Heart left ventricle (tissue), 16 donors: ENCODE measurements around the gene SHISAL2A. TPM values are rescaled to one million over a fixed set of nuclear protein-coding genes. Genes with fewer than 3 reads are reported as not detected.
"Not testable (repeated sequence)": the region's sequence is repeated elsewhere in the genome, so short reads cannot be mapped to it uniquely, and the experiment has no call there.

Experiments
- ATAC-seq, 4 donors: fragments of 200-7000 bp; cut with Tn5 transposase; one replicate each; pipeline ENCODE4 v1.9.1; 2020 to 2022; ENCODE audit warnings: moderate library complexity in 4 of 4, mild to moderate bottlenecking in 3 of 4, moderate number of reproducible peaks in 1 of 4
- DNase-seq, 5 donors: peaks; one replicate each; pipeline ENCODE4 v3.0.0-alpha.2; 2020
- H3K27ac ChIP-seq, 12 donors: fragments of 200-600 bp; sonication (generic) in 4 of 12; one replicate each; pipeline versions ENCODE4 v1.5.0 to v1.8.0; 2016 to 2022; ENCODE audit warnings: mild to moderate bottlenecking in 2 of 12
- H3K27me3 ChIP-seq, 9 donors: fragments of 200-600 bp; sonication (generic) in 2 of 9; one replicate each; pipeline versions ENCODE4 v1.5.1 to v1.8.0; 2016 to 2022; ENCODE audit warnings: mild to moderate bottlenecking in 3 of 9
- H3K36me3 ChIP-seq, 9 donors: fragments of 200-600 bp; sonication (generic) in 2 of 9; one replicate each; pipeline versions ENCODE4 v1.5.0 to v1.8.0; 2018 to 2022; ENCODE audit warnings: mild to moderate bottlenecking in 2 of 9
- H3K4me1 ChIP-seq, 12 donors: fragments of 200-600 bp; sonication (generic) in 4 of 12; one replicate each; pipeline versions ENCODE4 v1.5.0 to v1.8.0; 2016 to 2022; ENCODE audit warnings: mild to moderate bottlenecking in 3 of 12
- H3K4me3 ChIP-seq, 12 donors: fragments of 200-600 bp; sonication (generic) in 4 of 12; one replicate each; pipeline versions ENCODE4 v1.5.0 to v1.8.0; 2017 to 2022; ENCODE audit warnings: mild to moderate bottlenecking in 9 of 12, moderate library complexity in 4 of 12
- H3K9me3 ChIP-seq, 12 donors: fragments of 200-600 bp; sonication (generic) in 4 of 12; one replicate each; pipeline versions ENCODE4 v1.5.0 to v1.8.0; 2016 to 2022; ENCODE audit warnings: mild to moderate bottlenecking in 1 of 12
- POLR2A ChIP-seq, 2 donors: fragments of 450-650 bp; IDR thresholded peaks; one replicate each; pipeline ENCODE4 v1.6.1; 2017; ENCODE audit warnings: antibody characterized with exemption in 2 of 2, mild to moderate bottlenecking in 2 of 2, moderate library complexity in 2 of 2
- whole genome bisulfite sequencing, 4 donors: extraction: QIAGEN DNeasy Blood & Tissue Kit in 2 of 4; methylation state at CpG; one replicate each; pipeline versions ENCODE4 v1.1.5 to v1.1.7; 2013 to 2018; 5-methylcytosine and 5-hydroxymethylcytosine counted together
- intact Hi-C, 10 donors: fragments of 100-400 bp; cut with DNase I; formaldehyde crosslinking; loops; one replicate each; pipeline versions ENCODE4 v1.11.1 to v1.14.2; 2022
- polyA plus RNA-seq, 2 donors: library from polyadenylated mRNA; stranded (reverse); fragments of 200-250 nt; gene quantifications; one replicate each; pipeline ENCODE4 v1.2.3, GENCODE V29; 2013
- total RNA-seq, 9 donors: library from RNA; depleted of rRNA in 2 of 9; stranded (reverse); fragments of >200 nt in 2 of 9; fragmentation: NEBNext Ultra II Directional in 3 of 9; extraction: Animal tissue kit (Norgen Biotek cat#: 25700) in 3 of 9; gene quantifications; one replicate each; pipeline versions ENCODE4 v1.1.0 to v1.2.4, GENCODE V29; 2016 to 2023
- TF ChIP-seq, protein P1 (sequence below), 12 donors: fragments of 200-600 bp; sonication (generic) in 4 of 12; IDR thresholded peaks; one replicate each; pipeline versions ENCODE4 v1.5.0 to v1.8.0; 2018 to 2022; ENCODE audit warnings: antibody characterized with exemption in 12 of 12, mild to moderate bottlenecking in 5 of 12
- donor health status: ischemic (EF 13 %, LVEDD 7.1; RV severe dilation, severe dysfunction).
- donor health status: healthy with polysubstance abuse.
- donor health status: DM: no; HTN: yes; CAD: no.
- donor health status: DM: no; HTN: no; CAD: no.
- donor health status: ischemic (EF 25% LVEDD 6.9; RV normal size, moderate dysfunction).
- donor health status: ischemic (EF 25% LVEDD 5.7; RV mildly dilated, moderate dysfunction).
- donor health status: healthy.
- donor health status: DM: yes; HTN: yes; CAD: no.
- donor health status: ischemic (EF 35%, LVEDD 5.7; RV mildly dilated, moderate dysfunction).
- donor health status: nonischemic (EF 11% LVEDD 7.7; RV severe dilation, severe dysfunction).
- donor health status: DM: yes; HTN: yes; CAD: no.
- donor health status: PGD.
- donor health status: ischemic (EF 29% LVEDD 5.4; RV normal size, mild dysfunction).
- donor health status: nonischemic (EF 23%, LVEDD 6.1; RV moderate dilation, normal function).

Gene SHISAL2A
- total and polyA plus RNA-seq, 11 donors = 0.08 to 0.64 TPM; not detected in 9

DNA sequence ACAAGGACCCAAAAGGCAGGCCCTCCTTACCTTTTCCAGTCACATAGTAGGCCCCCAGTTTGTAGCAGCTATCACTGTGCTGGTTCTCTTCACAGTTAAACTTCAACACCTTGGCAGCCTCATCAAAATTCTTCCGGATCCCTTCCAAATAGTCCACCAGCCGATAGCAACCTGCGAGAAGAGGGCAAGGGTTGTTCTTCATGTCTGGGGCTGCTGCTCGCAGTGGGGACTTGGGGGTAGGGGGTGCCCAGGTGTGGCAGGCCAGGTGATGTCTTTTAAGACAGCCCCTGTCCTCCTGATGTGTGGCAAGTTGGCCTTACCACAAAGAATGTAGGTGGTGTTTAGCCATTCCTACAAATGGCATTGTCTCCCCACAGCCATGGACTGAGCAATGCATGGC, 59.7 kb downstream of the SHISAL2A start:
- Histone ChIP-seq H3K36me3 (peaks cover 0 to 53% (median 37%) of the 10 kb centered on the region in 9 donors), H3K4me3 (no peak overlapping the region), H3K27me3 (no peaks in the 10 kb centered on the region), H3K4me1 (peaks cover 0 to 10% (median 0%) of the 10 kb centered on the region in 12 donors), H3K27ac (no peak overlapping the region), H3K9me3 (no peaks in the 10 kb centered on the region)
- no peak for DNase-seq
- intact Hi-C loops = loop anchor here in 3 of 10 donors (10.0 kb wide), 2 partner anchors 232 to 492 kb away; partner anchors contain the start of genes ECHDC2 (in 2 of the 3) and SCP2 (in 2 of the 3)
- WGBS, 4 donors = 72 to 83% (median 79%) methylated on average over 4 of the region's 4 CpGs
- ATAC-seq = no peak
- TF ChIP-seq, protein P1, sequence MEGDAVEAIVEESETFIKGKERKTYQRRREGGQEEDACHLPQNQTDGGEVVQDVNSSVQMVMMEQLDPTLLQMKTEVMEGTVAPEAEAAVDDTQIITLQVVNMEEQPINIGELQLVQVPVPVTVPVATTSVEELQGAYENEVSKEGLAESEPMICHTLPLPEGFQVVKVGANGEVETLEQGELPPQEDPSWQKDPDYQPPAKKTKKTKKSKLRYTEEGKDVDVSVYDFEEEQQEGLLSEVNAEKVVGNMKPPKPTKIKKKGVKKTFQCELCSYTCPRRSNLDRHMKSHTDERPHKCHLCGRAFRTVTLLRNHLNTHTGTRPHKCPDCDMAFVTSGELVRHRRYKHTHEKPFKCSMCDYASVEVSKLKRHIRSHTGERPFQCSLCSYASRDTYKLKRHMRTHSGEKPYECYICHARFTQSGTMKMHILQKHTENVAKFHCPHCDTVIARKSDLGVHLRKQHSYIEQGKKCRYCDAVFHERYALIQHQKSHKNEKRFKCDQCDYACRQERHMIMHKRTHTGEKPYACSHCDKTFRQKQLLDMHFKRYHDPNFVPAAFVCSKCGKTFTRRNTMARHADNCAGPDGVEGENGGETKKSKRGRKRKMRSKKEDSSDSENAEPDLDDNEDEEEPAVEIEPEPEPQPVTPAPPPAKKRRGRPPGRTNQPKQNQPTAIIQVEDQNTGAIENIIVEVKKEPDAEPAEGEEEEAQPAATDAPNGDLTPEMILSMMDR (IDR thresholded peaks at IDR 0.05) = no peak
- no peak for TF ChIP-seq POLR2A (IDR thresholded peaks at IDR 0.05)

DNA sequence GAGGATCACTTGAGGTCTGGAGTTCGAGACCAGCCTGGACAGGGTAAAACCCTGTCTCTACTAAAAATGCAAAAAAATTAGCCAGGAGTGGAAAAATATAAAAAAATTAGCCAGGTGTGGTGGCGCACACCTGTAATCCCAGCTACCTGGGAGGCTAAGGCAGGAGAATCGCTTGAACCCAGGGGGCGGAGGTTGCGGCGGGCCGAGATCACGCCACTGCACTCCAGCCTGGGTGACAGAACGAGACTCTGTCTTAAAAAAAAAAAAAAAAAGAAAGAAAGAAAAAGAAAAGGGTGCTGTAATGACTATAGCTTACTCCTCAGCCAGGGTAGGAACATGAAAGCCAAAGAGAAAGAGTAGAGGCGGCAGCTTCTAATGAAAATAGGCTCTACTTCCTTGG, 60.4 kb downstream of the SHISAL2A start:
- Histone ChIP-seq H3K4me1 (peaks cover 0 to 12% (median under 1%) of the 10 kb centered on the region in 12 donors), H3K36me3 (peaks cover 0 to 46% (median 32%) of the 10 kb centered on the region in 9 donors)
- H3K4me3 ChIP-seq, ATAC-seq, H3K27me3 ChIP-seq, DNase-seq, H3K27ac ChIP-seq, H3K9me3 ChIP-seq: not testable (repeated sequence)
- WGBS, 4 donors = 93 to 96% (median 95%) methylated on average over 10 of the region's 10 CpGs
- intact Hi-C loops = loop anchor here in 3 of 10 donors (10.0 kb wide), 2 partner anchors 231 to 491 kb away; partner anchors contain the start of genes ECHDC2 (in 2 of the 3) and SCP2 (in 2 of the 3)

DNA sequence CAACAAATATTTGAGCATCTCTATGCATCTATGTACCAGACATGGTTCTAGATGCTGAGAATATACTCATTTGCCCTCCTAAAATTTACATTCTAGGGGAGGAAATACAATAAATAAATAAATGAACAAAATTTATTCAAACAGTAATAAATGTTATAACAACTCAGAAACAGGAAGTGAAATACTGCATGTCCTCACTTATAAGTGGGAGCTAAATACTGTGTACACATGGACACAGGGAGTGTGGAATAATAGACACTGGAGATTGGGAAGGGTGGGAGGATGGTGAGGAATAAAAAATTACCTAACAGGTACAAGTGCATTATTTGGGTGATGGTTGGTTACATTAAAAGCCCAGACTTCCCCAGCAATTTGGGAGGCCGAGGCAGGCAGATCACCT, 60.9 kb downstream of the SHISAL2A start:
- 88 to 100% (median 93%) methylated on average over 1 of the region's 1 CpG for WGBS, 4 donors
- intact Hi-C loops = loop anchor here in 3 of 10 donors (10.0 kb wide), 2 partner anchors 231 to 491 kb away; partner anchors contain the start of genes ECHDC2 (in 2 of the 3) and SCP2 (in 2 of the 3)
- DNase-seq (no peak), ATAC-seq (no peak)
- TF ChIP-seq, protein P1 (IDR thresholded peaks at IDR 0.05) = no peak
- no peak for TF ChIP-seq POLR2A (IDR thresholded peaks at IDR 0.05)
- Histone ChIP-seq H3K4me1 (peaks cover 0 to 17% (median 4%) of the 10 kb centered on the region in 12 donors), H3K9me3 (no peaks in the 10 kb centered on the region), H3K27ac (no peak overlapping the region), H3K36me3 (peaks cover 0 to 41% (median 27%) of the 10 kb centered on the region in 9 donors), H3K4me3 (no peak overlapping the region), H3K27me3 (no peaks in the 10 kb centered on the region)

DNA sequence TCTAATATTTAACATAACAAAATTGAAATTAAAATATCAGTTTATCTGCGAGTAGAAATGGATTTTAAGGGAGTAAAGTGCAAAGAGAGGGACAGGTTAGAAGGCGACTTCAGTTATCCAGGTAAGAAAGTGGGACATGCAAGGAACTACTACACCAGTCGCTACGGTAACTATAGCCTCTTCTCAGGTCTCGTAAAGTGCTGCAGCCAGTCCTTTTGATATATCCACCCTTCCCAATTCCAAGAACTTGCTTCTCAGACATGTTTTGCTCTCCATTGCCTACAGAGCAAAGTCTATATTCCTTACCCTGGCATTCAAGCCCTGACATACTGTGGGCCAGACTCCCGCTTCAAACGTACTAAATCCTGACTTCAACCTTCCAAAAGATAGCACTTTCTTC, 62.7 kb downstream of the SHISAL2A start:
- WGBS, 4 donors = 91 to 93% (median 93%) methylated on average over 7 of the region's 7 CpGs
- Histone ChIP-seq H3K27me3 (no peaks in the 10 kb centered on the region), H3K4me3 (no peak overlapping the region), H3K9me3 (no peaks in the 10 kb centered on the region), H3K36me3 (peaks cover 0 to 24% (median 18%) of the 10 kb centered on the region in 9 donors), H3K4me1 (peaks cover 0 to 18% (median 4%) of the 10 kb centered on the region in 12 donors), H3K27ac (no peak overlapping the region)
- no peak for TF ChIP-seq POLR2A (IDR thresholded peaks at IDR 0.05)
- TF ChIP-seq, protein P1 (IDR thresholded peaks at IDR 0.05) = no peak
- intact Hi-C loops = loop anchor here in 3 of 10 donors (5.0 to 10.0 kb wide), 5 partner anchors 143 to 638 kb away; partner anchors contain the start of genes ECHDC2 (in 2 of the 3), SCP2 (in 2 of the 3), BTF3L4 (in 1 of the 3) and CC2D1B (in 1 of the 3)
- DNase-seq = no peak
- no peak for ATAC-seq
